HepG2 (cell line): Measurements from ENCODE around the gene BRCA1. TPM values are rescaled to one million over a fixed set of nuclear protein-coding genes. Genes with fewer than 3 reads are reported as not detected.

Source experiments
- AGO2 ChIP-seq: fragments of 200-400 bp; formaldehyde crosslinking; optimal IDR thresholded peaks from 2 replicates; pipeline ENCODE3; 2017; ENCODE audit warnings: mild to moderate bottlenecking, low read depth, low read length, moderate library complexity
- ASH2L ChIP-seq: fragments of 300-600, 200-600 bp; sonication (generic); IDR thresholded peaks from 2 replicates; pipeline ENCODE4 v1.7.0; 2017; ENCODE audit warnings: low read depth, mild to moderate bottlenecking, moderate library complexity, mixed read lengths, low read length; ENCODE audit not compliant: insufficient read length
- DDIT3 ChIP-seq: sonication (generic); formaldehyde crosslinking; IDR thresholded peaks from 2 replicates; pipeline ENCODE4 v1.4.0; 2020; ENCODE audit warnings: mild to moderate bottlenecking, missing genetic modification reagents
- HMGXB3 ChIP-seq: sonication (generic); formaldehyde crosslinking; IDR thresholded peaks from 2 replicates; pipeline ENCODE4 v1.4.0; 2020; ENCODE audit warnings: missing genetic modification reagents, borderline replicate concordance
- JUN ChIP-seq: sonication (generic); formaldehyde crosslinking; IDR thresholded peaks from 2 replicates; pipeline ENCODE4 v1.4.0; 2020; ENCODE audit warnings: mild to moderate bottlenecking, missing genetic modification reagents
- NR2C2 ChIP-seq: sonication (generic); formaldehyde crosslinking; IDR thresholded peaks from 2 replicates; pipeline ENCODE4 v1.4.0; 2020; ENCODE audit warnings: missing genetic modification reagents, mild to moderate bottlenecking, moderate library complexity, borderline replicate concordance
- PATZ1 ChIP-seq: sonication (generic); formaldehyde crosslinking; IDR thresholded peaks from 2 replicates; pipeline ENCODE4 v1.4.0; 2020; ENCODE audit warnings: missing genetic modification reagents
- POLR2AphosphoS5 ChIP-seq: IDR thresholded peaks from 2 replicates; pipeline ENCODE4 v1.6.1; 2012; ENCODE audit warnings: low read depth, low read length
- ZBTB34 ChIP-seq: sonication (generic); formaldehyde crosslinking; IDR thresholded peaks from 2 replicates; pipeline ENCODE4 v1.8.0; 2022; ENCODE audit warnings: mild to moderate bottlenecking, missing genetic modification reagents
- ZFAT ChIP-seq: sonication (generic); formaldehyde crosslinking; conservative IDR thresholded peaks from 2 replicates; pipeline ENCODE4 v1.8.1; 2023; ENCODE audit warnings: missing genetic modification reagents, inconsistent platforms
- ZFX ChIP-seq: sonication (generic); formaldehyde crosslinking; IDR thresholded peaks from 2 replicates; pipeline ENCODE4 v1.4.0; 2020; ENCODE audit warnings: mild to moderate bottlenecking, low read depth, missing genetic modification reagents, moderate library complexity
- ZNF18 ChIP-seq: sonication (generic); formaldehyde crosslinking; IDR thresholded peaks from 2 replicates; pipeline ENCODE4 v1.8.0; 2022; ENCODE audit warnings: mild to moderate bottlenecking, missing genetic modification reagents; ENCODE audit not compliant: insufficient replicate concordance
- ZNF441 ChIP-seq: sonication (generic); formaldehyde crosslinking; IDR thresholded peaks from 2 replicates; pipeline ENCODE4 v1.7.0; 2021; ENCODE audit warnings: missing genetic modification reagents, borderline replicate concordance
- ZNF546 ChIP-seq: sonication (generic); formaldehyde crosslinking; conservative IDR thresholded peaks from 2 replicates; pipeline ENCODE4 v1.8.1; 2023; ENCODE audit warnings: mild to moderate bottlenecking, missing genetic modification reagents
- ZNF598 ChIP-seq: sonication (generic); formaldehyde crosslinking; IDR thresholded peaks from 2 replicates; pipeline ENCODE4 v1.5.1; 2020; ENCODE audit warnings: mild to moderate bottlenecking, missing genetic modification reagents, borderline replicate concordance
- ZNF768 ChIP-seq: sonication (generic); formaldehyde crosslinking; IDR thresholded peaks from 2 replicates; pipeline ENCODE4 v1.4.0; 2020; ENCODE audit warnings: missing genetic modification reagents
- ZNF850 ChIP-seq: sonication (generic); formaldehyde crosslinking; conservative IDR thresholded peaks from 2 replicates; pipeline ENCODE4 v1.9.0; 2021; ENCODE audit warnings: mild to moderate bottlenecking, missing genetic modification reagents
- polyA plus RNA-seq, 8 experiments: library from polyadenylated mRNA; depleted of rRNA in 3 of 8; stranded (reverse) in 7 of 8; unstranded in 1 of 8; fragments of >200 nt; fragmentation: Illumina TruSeq in 4 of 8; extraction: Trizol in 4 of 8; gene quantifications; 2 replicates each; pipeline versions ENCODE4 v1.2.1 to v1.2.3, GENCODE V29; 2011 to 2016; ENCODE audit warnings: low read depth in 4 of 8, missing spikeins in 1 of 8, mixed read lengths in 1 of 8; ENCODE audit not compliant: insufficient read depth in 1 of 8
- total RNA-seq, 5 experiments: library from RNA; depleted of rRNA; stranded (reverse); fragments of >200 nt; fragmentation: Illumina TruSeq; extraction: Trizol; gene quantifications; 2 replicates each; pipeline ENCODE4 v1.2.3, GENCODE V29; 2016; ENCODE audit warnings: low read depth in 1 of 5

Gene BRCA1
- total and polyA plus RNA-seq, 2 of the 13 experiments (the other 11 are each of a cell fraction or from before 2014, with no cell fraction given), result 13.3 to 37.5 TPM

- TF ChIP-seq HMGXB3 (CRISPR knock-in tag) (peak; percentile 21; the same call in 1 of the 2 replicates), ZBTB34 (CRISPR knock-in tag) (no peak), ZNF850 (CRISPR knock-in tag) (peak; percentile 100), POLR2AphosphoS5 (0 out of 2 replicates have a peak, but pooled peaks have one; percentile 32), ZNF598 (CRISPR knock-in tag) (0 out of 2 replicates have a peak, but pooled peaks have one; percentile 35), PATZ1 (CRISPR knock-in tag) (peak; percentile 52), ZNF546 (peak; percentile 61; the same call in 1 of the 2 replicates), ZNF18 (peak; percentile 61), ASH2L (peak; percentile 63), ZFAT (CRISPR knock-in tag) (no peak), ZNF441 (no peak), ZNF768 (peak; percentile 13; the same call in 1 of the 2 replicates), ZFX (peak; percentile 32; the same call in 1 of the 2 replicates), DDIT3 (no peak), NR2C2 (CRISPR knock-in tag) (no peak), JUN (CRISPR knock-in tag) (no peak), AGO2 (peak; percentile 63)
Observed at GRCh38 chr17:43125967-43126910, 1.1 kb upstream of the BRCA1 start (continued).
